ENCODE results near the gene CHERP.

The CHERP gene

GRCh38 chr19:16586477-16586871, 44.2 kb upstream of the CHERP start:
- Histone ChIP-seq H4K8ac (ENCODE audit: low read length) (no peak overlapping the region), H2BK5ac (ENCODE audit: low read depth, low read length, poor library complexity, severe bottlenecking) (no peak overlapping the region), H2AK5ac (ENCODE audit: low read length, severe bottlenecking) (no peak overlapping the region), H3K18ac (ENCODE audit: low read depth in 1 of 2, low read length in 2 of 2) (peak overlapping the region in 1 of 2 experiments; percentile 32), H3K4ac (ENCODE audit: low read depth in 1 of 2, low read length in 2 of 2) (no peak overlapping the region), H3K4me2 (ENCODE audit: low read length, poor library complexity, severe bottlenecking) (no peak overlapping the region), H3K4me1 (ENCODE audit: control insufficient read depth, insufficient read depth, low read depth, low read length) (peaks cover 72% of the 10 kb centered on the region), H3K14ac (ENCODE audit: low read length in 2 of 2) (peak overlapping the region in 1 of 2 experiments; percentile 62), H3K79me1 (replicated peaks; ENCODE audit: low read length, poor library complexity, severe bottlenecking) (peaks cover 16% of the 10 kb centered on the region), H3K27me3 (ENCODE audit: control insufficient read depth in 1 of 2, insufficient read depth in 1 of 2, low read length in 2 of 2) (no peaks in the 10 kb centered on the region), H3K36me3 (ENCODE audit: control insufficient read depth in 1 of 2, insufficient read depth in 2 of 2, low read depth in 1 of 2, low read length in 2 of 2) (peaks cover 0 to 11% of the 10 kb centered on the region in 2 experiments), H3K27ac (ENCODE audit: low read length, poor library complexity, severe bottlenecking) (no peak overlapping the region), H2AFZ (ENCODE audit: low read depth, low read length) (no peak overlapping the region), H3K4me3 (ENCODE audit: insufficient read depth in 1 of 2, low read depth in 1 of 2, low read length in 2 of 2) (no peak overlapping the region), H2BK12ac (ENCODE audit: low read length in 2 of 2) (peak overlapping the region in 1 of 2 experiments; percentile 35), H4K91ac (ENCODE audit: low read length) (peak overlapping the region; percentile 30), H2BK120ac (ENCODE audit: low read depth, low read length) (no peak overlapping the region), H2BK15ac (ENCODE audit: low read depth, poor library complexity, severe bottlenecking) (no peak overlapping the region), H3K23ac (ENCODE audit: low read length in 2 of 2) (no peak overlapping the region), H3K9me3 (ENCODE audit: control insufficient read depth, low read length) (no peaks in the 10 kb centered on the region), H3K9ac (ENCODE audit: low read length) (no peak overlapping the region)
- 93% methylated on average over 9 of the region's 9 CpGs for WGBS
- DNase-seq, result no peak

DNA sequence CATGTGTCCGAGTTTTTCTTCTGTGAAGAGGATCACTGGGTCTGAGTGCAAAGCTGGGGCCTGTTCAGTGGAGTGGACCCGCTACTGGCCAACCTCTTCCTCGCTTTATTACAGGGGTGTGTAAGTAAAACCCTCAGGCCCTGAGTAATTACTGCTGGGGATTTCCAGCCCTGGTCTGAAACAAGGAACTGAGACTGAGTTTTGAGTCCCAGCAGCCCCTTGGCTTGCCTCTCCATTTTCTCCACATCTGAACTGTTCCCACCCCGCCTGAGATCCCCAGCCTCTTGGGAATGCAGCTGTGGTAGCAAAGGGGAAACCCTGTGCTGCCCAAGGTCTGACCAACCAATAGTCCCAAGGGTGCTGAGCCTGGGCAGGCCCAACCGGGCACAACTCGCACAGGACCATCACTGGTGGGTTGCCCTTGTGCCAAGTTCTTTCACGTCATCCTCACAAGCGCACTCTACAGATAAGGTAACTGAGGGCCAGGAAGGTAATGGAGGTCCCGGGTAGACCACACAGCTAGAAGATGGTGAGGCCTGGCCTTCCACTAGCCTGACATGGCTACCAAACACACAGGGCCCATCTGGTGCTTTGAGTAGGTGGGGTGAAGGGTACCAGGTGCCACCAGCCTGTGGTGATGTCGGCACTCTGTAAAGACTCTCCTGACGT, 43.7 kb upstream of the CHERP start:
- Histone ChIP-seq H3K9me3 (ENCODE audit: control insufficient read depth, low read length) (no peaks in the 10 kb centered on the region), H3K23ac (ENCODE audit: low read length in 2 of 2) (no peak overlapping the region), H3K18ac (ENCODE audit: low read depth in 1 of 2, low read length in 2 of 2) (no peak overlapping the region), H3K79me1 (replicated peaks; ENCODE audit: low read length, poor library complexity, severe bottlenecking) (peaks cover 16% of the 10 kb centered on the region), H3K14ac (ENCODE audit: low read length in 2 of 2) (no peak overlapping the region), H3K27me3 (ENCODE audit: control insufficient read depth in 1 of 2, insufficient read depth in 1 of 2, low read length in 2 of 2) (no peaks in the 10 kb centered on the region), H2BK5ac (ENCODE audit: low read depth, low read length, poor library complexity, severe bottlenecking) (no peak overlapping the region), H3K4me1 (ENCODE audit: control insufficient read depth, insufficient read depth, low read depth, low read length) (peaks cover 72% of the 10 kb centered on the region), H3K9ac (ENCODE audit: low read length) (no peak overlapping the region), H4K91ac (ENCODE audit: low read length) (peak overlapping the region; percentile 3), H3K4ac (ENCODE audit: low read depth in 1 of 2, low read length in 2 of 2) (peak overlapping the region in 1 of 2 experiments; percentile 6), H2BK12ac (ENCODE audit: low read length in 2 of 2) (peak overlapping the region; percentile 23 to 65), H3K36me3 (ENCODE audit: control insufficient read depth in 1 of 2, insufficient read depth in 2 of 2, low read depth in 1 of 2, low read length in 2 of 2) (peaks cover 0 to 17% of the 10 kb centered on the region in 2 experiments), H3K27ac (ENCODE audit: low read length, poor library complexity, severe bottlenecking) (no peak overlapping the region), H4K8ac (ENCODE audit: low read length) (no peak overlapping the region), H2AK5ac (ENCODE audit: low read length, severe bottlenecking) (peak overlapping the region; percentile 10), H2AFZ (ENCODE audit: low read depth, low read length) (no peak overlapping the region), H3K4me3 (ENCODE audit: insufficient read depth in 1 of 2, low read depth in 1 of 2, low read length in 2 of 2) (no peak overlapping the region), H2BK120ac (ENCODE audit: low read depth, low read length) (no peak overlapping the region), H3K4me2 (ENCODE audit: low read length, poor library complexity, severe bottlenecking) (no peak overlapping the region), H2BK15ac (ENCODE audit: low read depth, poor library complexity, severe bottlenecking) (no peak overlapping the region)
- peak; percentile 42 for DNase-seq
- WGBS, result 95% methylated on average over 11 of the region's 11 CpGs

DNA sequence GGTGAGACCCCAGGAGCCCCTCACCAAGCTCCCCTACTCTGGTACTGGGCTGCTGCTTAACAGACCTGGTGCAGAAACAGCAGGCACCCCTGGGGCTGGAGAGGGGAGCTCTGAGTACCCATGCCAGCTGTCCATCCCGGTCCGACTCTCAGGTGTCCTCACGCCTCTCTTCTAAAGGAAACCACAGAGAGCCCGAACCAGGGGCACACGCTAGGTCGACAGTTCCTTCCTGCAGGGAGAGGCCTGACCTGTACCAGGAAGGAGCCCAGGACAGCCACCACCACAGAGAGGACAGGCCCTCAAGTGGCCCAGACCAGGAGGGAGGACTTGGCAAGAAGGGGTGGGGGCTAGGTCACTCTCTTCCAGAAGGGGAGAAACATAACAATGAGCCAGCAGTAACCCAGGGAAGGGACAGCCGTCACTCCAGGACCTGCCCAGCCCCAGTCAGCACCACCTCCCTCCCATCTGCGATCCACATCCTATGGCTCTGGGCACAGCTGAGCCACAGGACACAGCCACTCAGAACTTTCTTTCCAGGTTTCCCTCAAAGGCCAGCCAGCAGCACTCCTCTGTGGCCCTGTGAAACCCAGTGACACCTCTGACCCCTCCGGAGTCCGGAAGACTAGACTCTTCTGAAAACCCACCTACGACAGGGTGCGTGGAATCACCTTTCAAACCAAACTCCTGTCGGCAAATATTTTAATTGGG, 43.0 kb upstream of the CHERP start:
- peak overlapping the region in 1 of 2 experiments; percentile 86 for H3K18ac ChIP-seq (ENCODE audit: low read depth in 1 of 2, low read length in 2 of 2)
- H2AFZ ChIP-seq (ENCODE audit: low read depth, low read length), result no peak overlapping the region
- H3K9me3 ChIP-seq (ENCODE audit: control insufficient read depth, low read length), result no peaks in the 10 kb centered on the region
- peak overlapping the region in 1 of 2 experiments; percentile 26 for H3K4ac ChIP-seq (ENCODE audit: low read depth in 1 of 2, low read length in 2 of 2)
- peaks cover 0 to 21% of the 10 kb centered on the region in 2 experiments for H3K36me3 ChIP-seq (ENCODE audit: control insufficient read depth in 1 of 2, insufficient read depth in 2 of 2, low read depth in 1 of 2, low read length in 2 of 2)
- H4K91ac ChIP-seq (ENCODE audit: low read length), result peak overlapping the region; percentile 52
- DNase-seq, result no peak
- H3K4me2 ChIP-seq (ENCODE audit: low read length, poor library complexity, severe bottlenecking), result no peak overlapping the region
- H3K4me3 ChIP-seq (ENCODE audit: insufficient read depth in 1 of 2, low read depth in 1 of 2, low read length in 2 of 2), result no peak overlapping the region
- no peak overlapping the region for H3K27ac ChIP-seq (ENCODE audit: low read length, poor library complexity, severe bottlenecking)
- no peak overlapping the region for H3K14ac ChIP-seq (ENCODE audit: low read length in 2 of 2)
- no peak overlapping the region for H2BK120ac ChIP-seq (ENCODE audit: low read depth, low read length)
- no peaks in the 10 kb centered on the region for H3K27me3 ChIP-seq (ENCODE audit: control insufficient read depth in 1 of 2, insufficient read depth in 1 of 2, low read length in 2 of 2)
- peak overlapping the region; percentile 12 for H4K8ac ChIP-seq (ENCODE audit: low read length)
- H3K4me1 ChIP-seq (ENCODE audit: control insufficient read depth, insufficient read depth, low read depth, low read length), result peaks cover 74% of the 10 kb centered on the region
- H2BK15ac ChIP-seq (ENCODE audit: low read depth, poor library complexity, severe bottlenecking), result peak overlapping the region; percentile 33
- WGBS, result 90% methylated on average over 13 of the region's 13 CpGs
- peak overlapping the region; percentile 31 to 52 for H2BK12ac ChIP-seq (ENCODE audit: low read length in 2 of 2)
- no peak overlapping the region for H2AK5ac ChIP-seq (ENCODE audit: low read length, severe bottlenecking)
- peaks cover 19% of the 10 kb centered on the region for H3K79me1 ChIP-seq (replicated peaks; ENCODE audit: low read length, poor library complexity, severe bottlenecking)
- H3K9ac ChIP-seq (ENCODE audit: low read length), result peak overlapping the region; percentile 2
- no peak overlapping the region for H3K23ac ChIP-seq (ENCODE audit: low read length in 2 of 2)
- H2BK5ac ChIP-seq (ENCODE audit: low read depth, low read length, poor library complexity, severe bottlenecking), result no peak overlapping the region

All from mesenchymal stem cell (in vitro differentiated cells and primary cell).